ENCODE measurements around the gene ZRANB2. TPM values are rescaled to one million over a fixed set of nuclear protein-coding genes. Genes with fewer than 3 reads are reported as not detected.

Gene ZRANB2
- total and polyA plus RNA-seq, 10 of the 15 experiments (the other 5 are each of a cell fraction or from before 2014, with no cell fraction given), result 68.4 to 189 (median 138) TPM

- CTCF ChIA-PET, result interaction anchor here (0.6 to 1.9 kb wide), 3 partner anchors 12 to 344 kb away, joined by 3 to 5 read pairs (median 3); no protein-coding TSS in a partner anchor
- H3K9me3 ChIP-seq (replicated peaks; ENCODE audit: control insufficient read depth, insufficient read depth, low read length), result no peaks in the 10 kb centered on the region
- in situ Hi-C loops (cut with MboI), result no loop called here
These were observed 43.8 kb downstream of the ZRANB2 start for GRCh38 chr1:71037066-71037465.

More at GRCh38 chr1:71037066-71037465, 43.8 kb downstream of the ZRANB2 start:
- H3K9ac ChIP-seq (ENCODE audit: control insufficient read depth, insufficient read depth, low read length), result no peak overlapping the region
- FAIRE-seq, result no peak
- RAD21 ChIA-PET (ENCODE audit: unreplicated experiment), result no interaction called here
- no peak; the same call in 2 of the 3 replicates for ATAC-seq
- SMC1A ChIA-PET (ENCODE audit: uncharacterized antibody, unreplicated experiment), result no interaction called here
- H4K20me1 ChIP-seq (ENCODE audit: control insufficient read depth, insufficient read depth), result no peaks in the 10 kb centered on the region
- no TSS peak for BruUV-seq (replicated peaks)
- no peak overlapping the region for H2AFZ ChIP-seq (ENCODE audit: control insufficient read depth, low read depth, low read length)
- no peaks in the 10 kb centered on the region for H3K79me2 ChIP-seq (ENCODE audit: control insufficient read depth, insufficient read depth, low read length)
- H3K27me3 ChIP-seq (replicated peaks in 1 of 2; ENCODE audit: control insufficient read depth in 2 of 2, insufficient read depth in 2 of 2, low read length in 1 of 2), result no peaks in the 10 kb centered on the region
- POLR2A ChIA-PET, result no interaction called here
- no peak for DNase-seq (ENCODE audit: low read depth, low spot score)
- H3K4me1 ChIP-seq (ENCODE audit: control insufficient read depth, insufficient read depth, low read length), result no peaks in the 10 kb centered on the region
- H3K4me3 ChIP-seq, result no peak overlapping the region
- no peak overlapping the region for H3K27ac ChIP-seq (ENCODE audit: control insufficient read depth, insufficient read depth)
- no peaks in the 10 kb centered on the region for H3K36me3 ChIP-seq (ENCODE audit: control insufficient read depth in 2 of 2, insufficient read depth in 2 of 2, low read length in 1 of 2)
- no peak overlapping the region for H3K4me2 ChIP-seq (ENCODE audit: control insufficient read depth, insufficient read depth)
- TF ChIP-seq JUND (IDR thresholded peaks at IDR 0.05; ENCODE audit: low read depth, low read length) (no peak), RELB (IDR thresholded peaks at IDR 0.05; ENCODE audit: low read depth) (no peak), NFYB (IDR thresholded peaks at IDR 0.05; ENCODE audit: insufficient read depth, low read depth, low read length) (no peak), MTA3 (IDR thresholded peaks at IDR 0.05; ENCODE audit: borderline replicate concordance, low read length) (no peak), KLF5 (IDR thresholded peaks at IDR 0.05; ENCODE audit: partially characterized antibody) (no peak), EED (IDR thresholded peaks at IDR 0.05; ENCODE audit: low read depth) (no peak), IRF4 (IDR thresholded peaks at IDR 0.05; ENCODE audit: low read depth, low read length) (no peak), CHD2 (IDR thresholded peaks at IDR 0.05; ENCODE audit: borderline replicate concordance, low read depth, low read length) (no peak), ZNF207 (IDR thresholded peaks at IDR 0.05; ENCODE audit: borderline replicate concordance) (no peak), CHD1 (IDR thresholded peaks at IDR 0.05; ENCODE audit: low read depth, low read length) (no peak), BHLHE40 (IDR thresholded peaks at IDR 0.05; ENCODE audit: borderline replicate concordance in 1 of 2, low read depth in 2 of 2, low read length in 1 of 2) (no peak), PAX5 (IDR thresholded peaks at IDR 0.05; ENCODE audit: borderline replicate concordance, low read depth, low read length) (no peak), FOXM1 (IDR thresholded peaks at IDR 0.05; ENCODE audit: low read depth, low read length) (no peak), EGR1 (IDR thresholded peaks at IDR 0.05; ENCODE audit: borderline replicate concordance in 1 of 2, low read depth in 2 of 2, low read length in 2 of 2) (no peak), IKZF2 (IDR thresholded peaks at IDR 0.05) (no peak), MYB (IDR thresholded peaks at IDR 0.05; ENCODE audit: borderline replicate concordance, low read depth, low read length) (no peak), SP1 (IDR thresholded peaks at IDR 0.05; ENCODE audit: low read depth, low read length) (no peak), PBX3 (IDR thresholded peaks at IDR 0.05; ENCODE audit: insufficient replicate concordance, low read depth, low read length) (no peak), EP300 (IDR thresholded peaks at IDR 0.05; ENCODE audit: borderline replicate concordance in 1 of 2, control insufficient read depth in 1 of 2, low read depth in 2 of 2, low read length in 2 of 2) (no peak), TARDBP (IDR thresholded peaks at IDR 0.05; ENCODE audit: borderline replicate concordance) (no peak)
- intact Hi-C loops (cut with micrococcal nuclease; ENCODE audit: unreplicated experiment), result no loop called here
- 33% methylated on average over 9 of the region's 9 CpGs for WGBS (ENCODE audit: insufficient coverage, insufficient replicate concordance, low lambda C conversion rate, missing lambda C conversion rate)

All from GM12878 (cell line).